ENCODE results near the gene PTEN.

PTEN gene

DNA sequence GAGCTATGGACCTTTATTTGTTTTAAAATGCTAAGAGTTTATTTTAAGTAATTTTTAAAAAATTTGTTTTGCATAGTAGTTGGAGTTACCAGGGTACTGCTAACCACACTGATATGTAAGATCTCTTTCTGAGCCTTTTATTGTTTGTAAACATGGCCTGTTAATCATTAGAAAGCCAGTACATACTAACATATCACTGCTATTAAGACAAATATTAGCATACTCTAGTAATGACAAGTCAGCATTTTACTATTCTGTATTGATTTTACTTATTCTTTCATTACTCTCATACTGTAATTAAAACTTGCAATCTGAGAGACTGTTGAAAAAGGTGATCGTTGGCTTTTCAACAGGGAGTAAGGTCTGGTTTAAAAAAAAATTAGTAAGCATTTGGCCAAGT lies 66.7 kb downstream of the PTEN start:
- TF ChIP-seq, protein P1, sequence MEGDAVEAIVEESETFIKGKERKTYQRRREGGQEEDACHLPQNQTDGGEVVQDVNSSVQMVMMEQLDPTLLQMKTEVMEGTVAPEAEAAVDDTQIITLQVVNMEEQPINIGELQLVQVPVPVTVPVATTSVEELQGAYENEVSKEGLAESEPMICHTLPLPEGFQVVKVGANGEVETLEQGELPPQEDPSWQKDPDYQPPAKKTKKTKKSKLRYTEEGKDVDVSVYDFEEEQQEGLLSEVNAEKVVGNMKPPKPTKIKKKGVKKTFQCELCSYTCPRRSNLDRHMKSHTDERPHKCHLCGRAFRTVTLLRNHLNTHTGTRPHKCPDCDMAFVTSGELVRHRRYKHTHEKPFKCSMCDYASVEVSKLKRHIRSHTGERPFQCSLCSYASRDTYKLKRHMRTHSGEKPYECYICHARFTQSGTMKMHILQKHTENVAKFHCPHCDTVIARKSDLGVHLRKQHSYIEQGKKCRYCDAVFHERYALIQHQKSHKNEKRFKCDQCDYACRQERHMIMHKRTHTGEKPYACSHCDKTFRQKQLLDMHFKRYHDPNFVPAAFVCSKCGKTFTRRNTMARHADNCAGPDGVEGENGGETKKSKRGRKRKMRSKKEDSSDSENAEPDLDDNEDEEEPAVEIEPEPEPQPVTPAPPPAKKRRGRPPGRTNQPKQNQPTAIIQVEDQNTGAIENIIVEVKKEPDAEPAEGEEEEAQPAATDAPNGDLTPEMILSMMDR (conservative IDR thresholded peaks at IDR 0.05; ENCODE audit: low read length): no peak
- DNase-seq (ENCODE audit: low read depth): no peak

GRCh38 chr10:87930934-87931835 lies 67.8 kb downstream of the PTEN start:
- no peak for DNase-seq (ENCODE audit: low read depth)
- TF ChIP-seq, protein P1 (conservative IDR thresholded peaks at IDR 0.05; ENCODE audit: low read length): no peak
- H3K4me3 ChIP-seq (ENCODE audit: low read length): no peak overlapping the region

More for the DNA sequence above, 66.7 kb downstream of the PTEN start:
- H3K4me3 ChIP-seq (ENCODE audit: low read length): no peak overlapping the region

DNA sequence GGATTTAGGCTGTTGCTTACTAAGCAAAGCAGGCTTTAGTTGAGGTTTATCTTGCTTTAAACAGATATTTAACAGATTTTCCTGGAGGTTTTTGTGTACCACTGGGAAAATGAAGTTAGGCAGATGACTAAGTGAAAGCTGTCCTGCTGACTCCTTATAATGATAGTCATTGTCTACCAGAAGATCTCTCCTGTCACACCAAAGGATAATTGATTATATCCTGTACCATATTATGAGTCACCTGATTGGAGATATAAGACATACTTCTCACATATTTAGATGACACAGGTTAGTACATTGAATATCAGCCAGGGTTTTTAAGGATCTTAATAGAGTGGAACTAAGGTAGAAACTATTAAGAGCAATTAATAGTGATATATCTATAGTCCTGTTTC lies 68.4 kb downstream of the PTEN start:
- no peak overlapping the region for H3K4me3 ChIP-seq (ENCODE audit: low read length)
- TF ChIP-seq, protein P1 (conservative IDR thresholded peaks at IDR 0.05; ENCODE audit: low read length): no peak
- DNase-seq (ENCODE audit: low read depth): peak; percentile 6

- H3K4me3 ChIP-seq (ENCODE audit: low read length): no peak overlapping the region
- peak; percentile 23 for DNase-seq (ENCODE audit: low read depth)
- TF ChIP-seq, protein P1 (conservative IDR thresholded peaks at IDR 0.05; ENCODE audit: low read length): no peak
These were observed 72.1 kb downstream of the PTEN start for GRCh38 chr10:87935290-87936141.

GRCh38 chr10:87940210-87940609 lies 76.8 kb downstream of the PTEN start:
- DNase-seq (ENCODE audit: low read depth): no peak
- TF ChIP-seq, protein P1 (conservative IDR thresholded peaks at IDR 0.05; ENCODE audit: low read length): no peak
- no peak overlapping the region for H3K4me3 ChIP-seq (ENCODE audit: low read length)

GRCh38 chr10:87942884-87943527 lies 79.6 kb downstream of the PTEN start:
- TF ChIP-seq, protein P1 (conservative IDR thresholded peaks at IDR 0.05; ENCODE audit: low read length): no peak
- DNase-seq (ENCODE audit: low read depth): no peak
- H3K4me3 ChIP-seq (ENCODE audit: low read length): no peak overlapping the region

Measured in AG10803 (cell line).